ENCODE measurements around the gene MRPS6. TPM values are rescaled to one million over a fixed set of nuclear protein-coding genes. Genes with fewer than 3 reads are reported as not detected.

MRPS6 gene
- total RNA-seq, 1 donor from 2014 or later = 76.7 TPM

- Mint-ChIP-seq H3K36me3 (ENCODE audit: insufficient read depth) (no peaks in the 10 kb centered on the region), H3K9me3 (ENCODE audit: low read depth) (no peaks in the 10 kb centered on the region), H3K27ac (no peak overlapping the region), H3K4me3 (ENCODE audit: low read depth) (no peak overlapping the region), H3K27me3 (peaks cover 13% of the 10 kb centered on the region), H3K4me1 (ENCODE audit: low read depth) (no peaks in the 10 kb centered on the region)
- DNase-seq (ENCODE audit: low spot score, unreplicated experiment) = no peak
- no peak for TF ChIP-seq CTCF (IDR thresholded peaks at IDR 0.05; ENCODE audit: unreplicated experiment)
These were observed 8.4 kb upstream of the MRPS6 start for GRCh38 chr21:34065027-34065426.

- H3K4me3 Mint-ChIP-seq (ENCODE audit: low read depth) = peak overlapping the region; percentile 70
- TF ChIP-seq CTCF (IDR thresholded peaks at IDR 0.05; ENCODE audit: unreplicated experiment) = no peak
These were observed 1.7 kb upstream of the MRPS6 start for GRCh38 chr21:34071683-34072082.

GRCh38 chr21:34072145-34073031, 990 bp upstream of the MRPS6 start:
- Mint-ChIP-seq H3K9me3 (ENCODE audit: low read depth) (no peaks in the 10 kb centered on the region), H3K4me1 (ENCODE audit: low read depth) (peaks cover 21% of the 10 kb centered on the region), H3K4me3 (ENCODE audit: low read depth) (peak overlapping the region; percentile 70), H3K27ac (peak overlapping the region; percentile 93), H3K36me3 (ENCODE audit: insufficient read depth) (peaks cover 2% of the 10 kb centered on the region), H3K27me3 (peaks cover 12% of the 10 kb centered on the region)
- no peak for TF ChIP-seq CTCF (IDR thresholded peaks at IDR 0.05; ENCODE audit: unreplicated experiment)
- no peak for DNase-seq (ENCODE audit: low spot score, unreplicated experiment)

More at GRCh38 chr21:34071683-34072082, 1.7 kb upstream of the MRPS6 start:
- Mint-ChIP-seq H3K27ac (peak overlapping the region; percentile 41), H3K27me3 (peaks cover 12% of the 10 kb centered on the region), H3K9me3 (ENCODE audit: low read depth) (no peaks in the 10 kb centered on the region), H3K4me1 (ENCODE audit: low read depth) (peaks cover 18% of the 10 kb centered on the region), H3K36me3 (ENCODE audit: insufficient read depth) (peaks cover under 1% of the 10 kb centered on the region)
- DNase-seq (ENCODE audit: low spot score, unreplicated experiment) = no peak

GRCh38 chr21:34073749-34074282, 438 bp downstream of the MRPS6 start:
- Mint-ChIP-seq H3K27ac (peak overlapping the region; percentile 98), H3K4me3 (ENCODE audit: low read depth) (peak overlapping the region; percentile 89), H3K4me1 (ENCODE audit: low read depth) (peaks cover 28% of the 10 kb centered on the region), H3K36me3 (ENCODE audit: insufficient read depth) (peaks cover 9% of the 10 kb centered on the region), H3K27me3 (peaks cover 12% of the 10 kb centered on the region), H3K9me3 (ENCODE audit: low read depth) (no peaks in the 10 kb centered on the region)
- DNase-seq (ENCODE audit: low spot score, unreplicated experiment) = peak; percentile 25
- no peak for TF ChIP-seq CTCF (IDR thresholded peaks at IDR 0.05; ENCODE audit: unreplicated experiment)

GRCh38 chr21:34074283-34075090, 1.1 kb downstream of the MRPS6 start:
- peaks cover 28% of the 10 kb centered on the region for H3K4me1 Mint-ChIP-seq (ENCODE audit: low read depth)
- peaks cover 10% of the 10 kb centered on the region for H3K36me3 Mint-ChIP-seq (ENCODE audit: insufficient read depth)
- peak overlapping the region; percentile 98 for H3K27ac Mint-ChIP-seq
- H3K27me3 Mint-ChIP-seq = peaks cover 6% of the 10 kb centered on the region
- no peaks in the 10 kb centered on the region for H3K9me3 Mint-ChIP-seq (ENCODE audit: low read depth)
- DNase-seq (ENCODE audit: low spot score, unreplicated experiment) = no peak
- TF ChIP-seq CTCF (IDR thresholded peaks at IDR 0.05; ENCODE audit: unreplicated experiment) = peak; percentile 29
- H3K4me3 Mint-ChIP-seq (ENCODE audit: low read depth) = peak overlapping the region; percentile 89

All from progenitor cell of endocrine pancreas (in vitro differentiated cells).